ENCODE results near the gene CREM. TPM values are rescaled to one million over a fixed set of nuclear protein-coding genes. Genes with fewer than 3 reads are reported as not detected.
"Not testable (repeated sequence)": the region's sequence is repeated elsewhere in the genome, so short reads cannot be mapped to it uniquely, and the experiment has no call there.

Gene CREM
- 39.4 and 46.3 TPM in 2 replicates for total RNA-seq

DNA sequence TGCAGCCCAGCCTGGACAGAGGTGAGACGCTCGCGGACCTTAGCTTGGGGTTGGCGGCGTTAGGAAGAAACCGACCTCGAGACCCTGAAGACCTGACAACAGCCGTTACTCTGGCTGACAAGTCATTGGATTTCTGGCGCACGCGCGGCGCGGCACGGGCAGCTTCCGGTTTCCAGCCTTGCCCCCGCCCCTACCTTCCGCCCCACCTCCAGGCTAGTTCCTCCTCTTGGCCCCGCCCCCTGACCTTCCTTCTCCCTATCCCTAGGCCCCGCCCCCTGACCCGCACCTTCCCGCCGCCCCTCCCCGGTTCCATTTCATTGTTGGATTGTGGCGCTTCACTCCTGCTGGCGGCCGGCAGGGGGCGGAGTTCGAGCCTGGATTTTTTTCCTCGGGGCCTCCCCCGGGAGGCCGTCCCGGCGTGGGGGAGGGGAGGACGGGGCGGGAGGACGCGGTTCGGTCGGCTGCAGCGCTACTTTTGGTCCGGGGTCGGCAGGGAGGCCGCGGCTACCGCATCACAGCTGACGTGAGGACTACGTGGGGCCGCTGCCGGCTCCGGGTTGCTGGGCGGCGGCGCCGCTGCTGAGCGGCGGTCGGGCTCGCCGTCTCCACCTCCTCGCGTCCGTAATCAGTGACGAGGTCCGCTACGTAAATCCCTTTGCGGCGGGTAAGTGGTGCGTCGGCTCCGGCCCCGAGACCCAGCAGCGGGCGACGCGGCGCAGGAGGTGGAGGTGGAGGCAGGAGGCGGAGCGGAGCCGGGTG, at the start of gene CREM:
Gene CREM, plus strand, starts transcription at position 317 of the 759 bp plus-strand sequence. CDS start 10,990 bp downstream, outside the sequence.
- Histone ChIP-seq H3K4me3 (ENCODE audit: low read depth, low read length) (peak within 1 kb of the TSS; percentile 95), H3K27me3 (ENCODE audit: control insufficient read depth, insufficient read depth, low read length) (no peaks in the 10 kb centered on the region), H3K36me3 (ENCODE audit: control insufficient read depth, insufficient read depth, low read length) (no peaks in the 10 kb centered on the region)
- TF ChIP-seq, protein P1, sequence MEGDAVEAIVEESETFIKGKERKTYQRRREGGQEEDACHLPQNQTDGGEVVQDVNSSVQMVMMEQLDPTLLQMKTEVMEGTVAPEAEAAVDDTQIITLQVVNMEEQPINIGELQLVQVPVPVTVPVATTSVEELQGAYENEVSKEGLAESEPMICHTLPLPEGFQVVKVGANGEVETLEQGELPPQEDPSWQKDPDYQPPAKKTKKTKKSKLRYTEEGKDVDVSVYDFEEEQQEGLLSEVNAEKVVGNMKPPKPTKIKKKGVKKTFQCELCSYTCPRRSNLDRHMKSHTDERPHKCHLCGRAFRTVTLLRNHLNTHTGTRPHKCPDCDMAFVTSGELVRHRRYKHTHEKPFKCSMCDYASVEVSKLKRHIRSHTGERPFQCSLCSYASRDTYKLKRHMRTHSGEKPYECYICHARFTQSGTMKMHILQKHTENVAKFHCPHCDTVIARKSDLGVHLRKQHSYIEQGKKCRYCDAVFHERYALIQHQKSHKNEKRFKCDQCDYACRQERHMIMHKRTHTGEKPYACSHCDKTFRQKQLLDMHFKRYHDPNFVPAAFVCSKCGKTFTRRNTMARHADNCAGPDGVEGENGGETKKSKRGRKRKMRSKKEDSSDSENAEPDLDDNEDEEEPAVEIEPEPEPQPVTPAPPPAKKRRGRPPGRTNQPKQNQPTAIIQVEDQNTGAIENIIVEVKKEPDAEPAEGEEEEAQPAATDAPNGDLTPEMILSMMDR (IDR thresholded peaks at IDR 0.05; ENCODE audit: insufficient read depth, low read length, poor library complexity, severe bottlenecking), result peak; percentile 88
- DNase-seq (ENCODE audit: low read depth), result peak; percentile 74

DNA sequence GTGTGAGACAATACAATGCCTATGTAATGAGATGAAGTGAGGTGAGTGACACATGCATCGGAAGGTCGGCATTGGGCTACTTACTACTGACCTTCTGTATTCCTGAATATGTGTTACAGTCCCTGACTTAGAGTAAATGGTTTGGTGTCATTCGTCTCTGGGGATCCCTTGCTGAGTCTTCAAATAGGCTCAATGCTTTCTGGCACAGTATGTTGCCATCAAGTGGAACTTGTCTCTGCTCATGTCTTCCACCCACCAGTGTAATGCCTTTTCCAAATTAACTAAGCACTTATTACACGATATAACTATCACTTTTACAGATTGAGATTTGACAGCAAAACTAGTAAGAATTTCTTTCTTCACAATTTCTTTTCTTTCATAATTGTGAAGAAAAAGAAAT, 47.4 kb upstream of the CREM start:
- TF ChIP-seq, protein P1 (IDR thresholded peaks at IDR 0.05; ENCODE audit: insufficient read depth, low read length, poor library complexity, severe bottlenecking), result no peak
- DNase-seq (ENCODE audit: low read depth), result no peak
- Histone ChIP-seq H3K4me3 (ENCODE audit: low read depth, low read length) (no peak overlapping the region), H3K36me3 (ENCODE audit: control insufficient read depth, insufficient read depth, low read length) (no peaks in the 10 kb centered on the region), H3K27me3 (ENCODE audit: control insufficient read depth, insufficient read depth, low read length) (no peaks in the 10 kb centered on the region)

DNA sequence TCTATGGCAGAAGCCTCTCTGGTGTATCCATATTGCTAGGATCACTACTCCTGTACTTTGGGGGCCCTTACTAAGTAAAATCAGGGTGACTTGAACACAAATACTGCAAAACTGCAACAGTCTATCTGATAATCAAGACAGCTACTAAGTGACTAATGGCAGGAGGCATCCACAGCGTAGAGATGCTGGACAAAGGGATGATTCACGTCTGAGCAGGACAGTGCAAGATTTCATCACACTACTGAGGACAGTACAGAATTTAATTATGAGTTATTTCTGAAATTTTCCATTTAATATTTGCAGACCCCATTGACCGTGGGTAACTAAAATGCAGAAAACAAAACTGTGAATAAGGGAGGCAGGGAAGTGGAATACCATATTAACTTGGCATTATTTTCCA, 46.9 kb upstream of the CREM start:
- H3K4me3 ChIP-seq (ENCODE audit: low read depth, low read length), result no peak overlapping the region
- no peaks in the 10 kb centered on the region for H3K36me3 ChIP-seq (ENCODE audit: control insufficient read depth, insufficient read depth, low read length)
- no peaks in the 10 kb centered on the region for H3K27me3 ChIP-seq (ENCODE audit: control insufficient read depth, insufficient read depth, low read length)
- peak; percentile 39 for DNase-seq (ENCODE audit: low read depth)
- TF ChIP-seq, protein P1 (IDR thresholded peaks at IDR 0.05; ENCODE audit: insufficient read depth, low read length, poor library complexity, severe bottlenecking), result no peak

DNA sequence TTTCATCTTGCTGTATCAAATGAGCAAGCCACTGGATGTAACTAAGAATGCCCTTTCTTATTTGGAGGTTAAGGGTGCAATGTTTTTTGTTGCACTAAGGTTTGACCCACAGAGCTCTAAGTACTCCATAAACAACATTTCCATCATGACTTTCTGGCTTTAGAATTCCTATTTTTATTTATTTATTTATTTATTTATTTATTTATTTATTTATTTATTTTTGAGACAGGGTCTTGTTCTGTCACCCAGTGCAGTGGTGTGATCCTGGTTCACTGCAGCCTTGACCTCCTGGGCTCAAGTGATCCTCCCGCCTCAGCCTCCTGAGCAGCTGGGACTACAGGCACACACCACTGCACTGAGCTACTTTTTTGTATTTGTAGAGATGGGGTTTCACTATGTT, 46.4 kb upstream of the CREM start:
- H3K36me3 ChIP-seq (ENCODE audit: control insufficient read depth, insufficient read depth, low read length); H3K27me3 ChIP-seq (ENCODE audit: control insufficient read depth, insufficient read depth, low read length); DNase-seq (ENCODE audit: low read depth); H3K4me3 ChIP-seq (ENCODE audit: low read depth, low read length): not testable (repeated sequence)

DNA sequence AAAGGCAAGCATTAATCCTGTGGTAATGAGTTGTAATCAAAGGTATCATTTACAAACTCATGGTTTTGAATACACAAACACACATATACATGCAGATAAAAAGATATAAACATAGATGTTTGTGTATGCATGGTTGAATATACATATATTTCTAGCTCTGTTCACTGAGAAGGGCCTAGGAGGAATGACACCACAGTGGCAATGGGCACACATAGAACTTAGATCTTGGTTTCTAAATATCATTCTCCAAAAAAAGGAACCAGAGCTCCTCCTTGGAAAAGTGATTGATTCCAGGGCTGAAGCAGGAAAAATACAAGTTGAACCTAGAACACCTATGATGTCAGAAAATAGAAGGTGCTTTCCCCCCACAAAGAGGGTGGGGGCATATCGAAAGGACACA, 43.4 kb upstream of the CREM start:
- TF ChIP-seq, protein P1 (IDR thresholded peaks at IDR 0.05; ENCODE audit: insufficient read depth, low read length, poor library complexity, severe bottlenecking), result no peak
- H3K27me3 ChIP-seq (ENCODE audit: control insufficient read depth, insufficient read depth, low read length), result no peaks in the 10 kb centered on the region
- no peak for DNase-seq (ENCODE audit: low read depth)
- no peak overlapping the region for H3K4me3 ChIP-seq (ENCODE audit: low read depth, low read length)
- H3K36me3 ChIP-seq (ENCODE audit: control insufficient read depth, insufficient read depth, low read length), result no peaks in the 10 kb centered on the region

DNA sequence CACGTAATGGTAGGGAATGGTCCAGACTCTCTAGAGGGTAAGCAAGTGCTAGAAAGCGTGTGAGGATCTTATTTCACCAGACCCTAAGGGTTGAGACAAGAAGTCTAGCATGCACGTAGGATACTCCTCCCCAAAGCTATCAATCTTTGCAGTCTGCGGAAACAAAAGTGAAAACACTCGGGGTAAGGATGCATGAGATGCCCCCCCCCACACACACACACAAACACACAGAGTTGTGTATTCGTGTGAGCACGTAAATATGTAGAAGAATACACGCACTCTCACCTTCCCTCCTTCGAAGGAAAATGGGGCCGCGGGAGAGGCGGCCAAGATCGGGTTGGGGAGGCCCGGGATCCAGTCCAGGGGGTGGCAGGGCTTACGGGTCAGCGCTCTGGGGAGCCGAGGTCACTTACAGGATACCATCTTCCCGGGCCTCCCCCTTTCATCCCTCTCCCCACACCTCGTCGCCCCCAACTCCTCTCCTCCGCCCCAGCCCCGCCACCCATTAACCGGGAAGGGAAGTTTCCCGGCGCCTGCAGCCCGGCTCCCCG, 37.0 kb upstream of the CREM start:
- TF ChIP-seq, protein P1 (IDR thresholded peaks at IDR 0.05; ENCODE audit: insufficient read depth, low read length, poor library complexity, severe bottlenecking), result no peak
- Histone ChIP-seq H3K27me3 (ENCODE audit: control insufficient read depth, insufficient read depth, low read length) (no peaks in the 10 kb centered on the region), H3K4me3 (ENCODE audit: low read depth, low read length) (peak overlapping the region; percentile 95), H3K36me3 (ENCODE audit: control insufficient read depth, insufficient read depth, low read length) (no peaks in the 10 kb centered on the region)
- DNase-seq (ENCODE audit: low read depth), result no peak

Data from kidney epithelial cell (primary cell).